ENCODE measurements around the gene IQSEC1.

The IQSEC1 gene

DNA sequence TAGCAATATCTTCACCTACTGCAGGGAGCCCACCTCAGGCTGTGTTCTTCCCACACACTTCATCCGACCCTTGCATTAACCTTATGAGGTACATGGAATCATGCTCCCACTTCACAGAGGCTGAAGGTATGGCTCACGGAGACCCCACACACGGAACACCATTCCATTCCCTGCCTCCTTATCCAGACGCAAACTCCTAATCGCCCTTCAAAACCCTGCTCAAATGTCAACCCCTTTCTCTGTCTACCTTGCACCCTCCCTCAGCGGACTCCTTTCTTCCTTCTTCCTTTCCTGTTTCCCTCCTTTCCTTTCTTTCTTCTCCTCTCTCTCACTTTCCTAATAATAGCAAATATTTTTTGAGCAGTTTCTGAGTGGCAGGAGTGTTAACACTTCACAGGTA is 23.8 kb downstream of the IQSEC1 start:
- no peaks in the 10 kb centered on the region for H3K27me3 ChIP-seq (ENCODE audit: control insufficient read depth, insufficient read depth, low read length)
- H3K4me1 ChIP-seq = no peaks in the 10 kb centered on the region
- TF ChIP-seq, protein P1, sequence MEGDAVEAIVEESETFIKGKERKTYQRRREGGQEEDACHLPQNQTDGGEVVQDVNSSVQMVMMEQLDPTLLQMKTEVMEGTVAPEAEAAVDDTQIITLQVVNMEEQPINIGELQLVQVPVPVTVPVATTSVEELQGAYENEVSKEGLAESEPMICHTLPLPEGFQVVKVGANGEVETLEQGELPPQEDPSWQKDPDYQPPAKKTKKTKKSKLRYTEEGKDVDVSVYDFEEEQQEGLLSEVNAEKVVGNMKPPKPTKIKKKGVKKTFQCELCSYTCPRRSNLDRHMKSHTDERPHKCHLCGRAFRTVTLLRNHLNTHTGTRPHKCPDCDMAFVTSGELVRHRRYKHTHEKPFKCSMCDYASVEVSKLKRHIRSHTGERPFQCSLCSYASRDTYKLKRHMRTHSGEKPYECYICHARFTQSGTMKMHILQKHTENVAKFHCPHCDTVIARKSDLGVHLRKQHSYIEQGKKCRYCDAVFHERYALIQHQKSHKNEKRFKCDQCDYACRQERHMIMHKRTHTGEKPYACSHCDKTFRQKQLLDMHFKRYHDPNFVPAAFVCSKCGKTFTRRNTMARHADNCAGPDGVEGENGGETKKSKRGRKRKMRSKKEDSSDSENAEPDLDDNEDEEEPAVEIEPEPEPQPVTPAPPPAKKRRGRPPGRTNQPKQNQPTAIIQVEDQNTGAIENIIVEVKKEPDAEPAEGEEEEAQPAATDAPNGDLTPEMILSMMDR (IDR thresholded peaks at IDR 0.05) = no peak
- H3K27ac ChIP-seq = no peak overlapping the region
- H2AFZ ChIP-seq = no peak overlapping the region
- H3K79me2 ChIP-seq = no peaks in the 10 kb centered on the region
- H3K4me2 ChIP-seq (ENCODE audit: low read length) = no peak overlapping the region
- no peaks in the 10 kb centered on the region for H3K9me3 ChIP-seq (ENCODE audit: control insufficient read depth, low read length)
- H3K4me3 ChIP-seq (ENCODE audit: low read depth, low read length) = no peak overlapping the region
- H3K9ac ChIP-seq = no peak overlapping the region
- H3K36me3 ChIP-seq (ENCODE audit: control insufficient read depth, insufficient read depth, low read length) = no peaks in the 10 kb centered on the region

DNA sequence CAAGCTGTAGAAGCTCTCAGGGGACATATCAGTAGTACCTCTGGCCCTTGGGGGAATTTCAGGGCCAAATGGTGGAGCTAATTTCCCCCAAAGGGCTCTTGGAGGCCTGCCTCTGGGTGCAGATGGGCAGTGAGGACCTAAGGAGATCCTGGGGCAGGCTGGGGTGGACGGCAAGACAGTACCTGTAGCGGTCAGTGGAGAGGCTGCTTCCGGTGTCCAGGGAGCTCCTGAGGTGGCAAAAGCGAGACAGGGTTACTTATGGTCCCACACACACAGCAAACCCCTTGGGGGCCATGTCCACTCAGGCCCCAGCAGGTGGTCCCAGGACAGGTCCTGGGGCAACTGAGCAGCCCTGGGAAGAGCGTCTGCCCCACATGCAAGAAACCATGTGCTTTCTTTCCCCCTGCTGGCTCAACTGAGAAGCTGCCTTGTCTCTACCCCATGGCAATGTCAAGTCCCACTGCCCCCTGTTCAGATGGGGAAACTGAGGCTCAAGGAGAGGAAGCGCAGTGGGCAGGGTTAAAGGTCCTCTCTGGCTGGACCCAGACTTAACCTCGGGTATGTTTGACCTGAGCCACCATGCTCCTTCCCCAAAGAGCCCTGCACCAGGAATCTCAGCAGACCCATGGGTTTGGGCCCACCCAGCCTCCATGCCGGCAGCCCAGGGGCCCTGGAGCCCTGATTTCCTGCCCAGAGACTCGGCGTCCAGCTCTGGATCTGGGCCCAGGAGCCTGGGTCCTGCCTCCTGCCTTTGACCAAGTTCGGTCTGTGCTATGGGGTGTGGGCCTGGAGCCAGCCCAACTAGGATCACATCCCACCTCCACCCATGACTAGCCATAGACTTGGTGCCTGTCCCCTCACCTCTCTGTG is 25.7 kb downstream of the IQSEC1 start:
- H3K4me3 ChIP-seq (ENCODE audit: low read depth, low read length) = no peak overlapping the region
- H3K79me2 ChIP-seq = no peaks in the 10 kb centered on the region
- TF ChIP-seq, protein P1 (IDR thresholded peaks at IDR 0.05) = no peak
- no peak overlapping the region for H3K4me2 ChIP-seq (ENCODE audit: low read length)
- H3K27ac ChIP-seq = no peak overlapping the region
- H3K36me3 ChIP-seq (ENCODE audit: control insufficient read depth, insufficient read depth, low read length) = no peaks in the 10 kb centered on the region
- H3K27me3 ChIP-seq (ENCODE audit: control insufficient read depth, insufficient read depth, low read length) = no peaks in the 10 kb centered on the region
- no peak overlapping the region for H3K9ac ChIP-seq
- H3K4me1 ChIP-seq = no peaks in the 10 kb centered on the region
- H2AFZ ChIP-seq = no peak overlapping the region
- H3K9me3 ChIP-seq (ENCODE audit: control insufficient read depth, low read length) = no peaks in the 10 kb centered on the region

DNA sequence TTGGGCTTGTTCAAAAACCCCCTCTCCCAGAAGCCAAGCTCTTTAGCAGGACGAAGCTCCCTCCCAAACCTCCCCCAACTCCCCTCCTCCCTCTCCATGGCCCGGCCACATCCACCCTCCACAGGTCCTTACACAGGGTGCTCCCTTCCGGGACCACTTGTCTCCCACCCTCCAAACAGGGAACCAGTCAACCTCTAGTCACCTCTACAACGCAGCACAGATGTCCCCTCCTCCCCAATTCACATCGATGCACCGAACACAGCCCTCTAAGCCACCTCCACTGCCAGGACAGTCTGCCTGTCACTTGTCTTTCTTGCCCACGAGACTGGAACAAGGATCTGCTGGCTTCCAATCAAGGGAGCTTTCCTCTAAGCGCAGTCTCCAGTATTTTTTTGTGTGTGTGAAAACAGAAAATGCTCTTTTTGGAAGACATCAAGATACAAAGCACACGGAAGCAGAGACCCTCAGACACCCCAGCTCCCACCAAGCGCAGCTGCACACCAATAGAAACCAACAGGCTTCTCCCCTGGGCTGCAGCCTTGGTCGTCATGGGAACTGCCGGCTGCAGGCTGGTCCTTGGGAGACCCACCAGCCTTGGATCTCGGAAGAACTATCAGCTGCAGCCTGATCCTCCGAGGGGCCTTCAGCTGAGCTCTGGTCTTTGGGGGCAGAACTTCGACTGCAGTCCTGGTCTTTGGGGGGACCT is 26.5 kb downstream of the IQSEC1 start:
- Histone ChIP-seq H3K9ac (no peak overlapping the region), H3K27ac (no peak overlapping the region), H3K9me3 (ENCODE audit: control insufficient read depth, low read length) (no peaks in the 10 kb centered on the region), H3K27me3 (ENCODE audit: control insufficient read depth, insufficient read depth, low read length) (no peaks in the 10 kb centered on the region), H3K4me3 (ENCODE audit: low read depth, low read length) (no peak overlapping the region), H3K36me3 (ENCODE audit: control insufficient read depth, insufficient read depth, low read length) (no peaks in the 10 kb centered on the region), H3K79me2 (no peaks in the 10 kb centered on the region), H3K4me2 (ENCODE audit: low read length) (no peak overlapping the region), H3K4me1 (no peaks in the 10 kb centered on the region), H2AFZ (no peak overlapping the region)
- TF ChIP-seq, protein P1 (IDR thresholded peaks at IDR 0.05) = no peak

DNA sequence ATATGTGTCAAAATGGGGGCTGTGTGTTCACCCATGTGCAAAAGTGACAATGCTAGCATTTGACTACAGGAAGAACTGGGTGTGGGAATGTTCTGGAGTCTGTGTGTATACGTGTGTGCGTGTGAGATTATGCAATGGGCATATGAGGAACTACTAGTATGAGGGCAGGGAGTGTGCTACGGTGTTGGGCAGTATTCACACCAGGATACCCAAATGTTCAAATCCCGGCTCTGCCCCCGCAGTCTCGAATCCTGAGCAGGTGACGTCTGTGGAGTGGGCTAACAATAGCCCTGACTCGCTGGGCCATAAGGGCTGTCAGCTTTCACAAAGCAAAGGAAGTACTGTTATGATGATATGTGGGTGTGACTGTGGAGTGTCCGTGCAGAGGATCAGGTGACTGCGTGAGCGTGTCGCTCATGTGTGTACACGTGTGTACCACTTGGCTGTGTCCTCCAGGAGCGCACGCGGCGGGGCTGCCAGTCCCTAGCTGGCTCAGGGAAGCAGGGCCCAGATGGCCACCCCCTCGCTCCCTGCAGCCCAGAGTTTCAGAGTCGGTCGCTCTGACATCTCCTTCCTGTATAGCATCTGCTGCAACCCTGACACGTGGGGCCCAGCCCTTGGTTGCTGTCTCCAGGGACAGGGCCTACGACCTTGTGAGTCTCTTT is 27.2 kb downstream of the IQSEC1 start:
- Histone ChIP-seq H3K27me3 (ENCODE audit: control insufficient read depth, insufficient read depth, low read length) (no peaks in the 10 kb centered on the region), H3K4me2 (ENCODE audit: low read length) (no peak overlapping the region), H3K4me1 (no peaks in the 10 kb centered on the region), H2AFZ (no peak overlapping the region), H3K9ac (no peak overlapping the region), H3K27ac (no peak overlapping the region), H3K79me2 (no peaks in the 10 kb centered on the region), H3K36me3 (ENCODE audit: control insufficient read depth, insufficient read depth, low read length) (no peaks in the 10 kb centered on the region), H3K4me3 (ENCODE audit: low read depth, low read length) (no peak overlapping the region), H3K9me3 (ENCODE audit: control insufficient read depth, low read length) (no peaks in the 10 kb centered on the region)
- TF ChIP-seq, protein P1 (IDR thresholded peaks at IDR 0.05) = no peak

Measured in parathyroid adenoma (tissue), 2 donors.